Astrocyte (in vitro differentiated cells and primary cell): ENCODE measurements around the gene SCAF8. TPM values are rescaled to one million over a fixed set of nuclear protein-coding genes. Genes with fewer than 3 reads are reported as not detected.

Experiments used
- DNase-seq: peaks from one replicate; pipeline ENCODE4 v3.0.0-alpha.2; 2010; ENCODE audit warnings: low read depth
- FAIRE-seq: peaks from 2 replicates; lab custom pipeline; 2011; peaks lifted over from hg19 to GRCh38; lab: Jason Lieb, UNC
- H2AFZ ChIP-seq: 2 replicates; pipeline ENCODE4 v1.6.0; 2012; ENCODE audit warnings: low read depth, low read length, inconsistent platforms
- H3K27ac ChIP-seq: 2 replicates; pipeline ENCODE4 v1.5.1; 2011; ENCODE audit warnings: low read depth, low read length, inconsistent platforms
- H3K27me3 ChIP-seq: 2 replicates; pipeline ENCODE4 v1.6.0; 2011; ENCODE audit warnings: low read length, inconsistent platforms; ENCODE audit not compliant: insufficient read depth
- H3K36me3 ChIP-seq: 2 replicates; pipeline ENCODE4 v1.5.1; 2011; ENCODE audit warnings: low read length, inconsistent platforms; ENCODE audit not compliant: insufficient read depth
- H3K4me1 ChIP-seq: 2 replicates; pipeline ENCODE4 v1.5.1; 2011; ENCODE audit warnings: low read length, inconsistent platforms; ENCODE audit not compliant: insufficient read depth
- H3K4me2 ChIP-seq: 2 replicates; pipeline ENCODE4 v1.6.0; 2012; ENCODE audit warnings: low read length, inconsistent platforms
- H3K4me3 ChIP-seq: 2 replicates; pipeline ENCODE4 v1.5.1; 2011; ENCODE audit warnings: low read depth, mild to moderate bottlenecking, low read length, inconsistent platforms; ENCODE audit not compliant: insufficient read depth
- H3K79me2 ChIP-seq: 2 replicates; pipeline ENCODE4 v1.6.0; 2012; ENCODE audit warnings: mild to moderate bottlenecking, low read length, inconsistent platforms; ENCODE audit not compliant: insufficient read depth
- H3K9ac ChIP-seq: 2 replicates; pipeline ENCODE4 v1.6.0; 2012; ENCODE audit warnings: mild to moderate bottlenecking, low read length, inconsistent platforms
- H3K9me3 ChIP-seq: 2 replicates; pipeline ENCODE4 v1.5.1; 2012; ENCODE audit warnings: low read depth, mild to moderate bottlenecking, low read length, inconsistent platforms; ENCODE audit not compliant: insufficient read depth
- H4K20me1 ChIP-seq: 2 replicates; pipeline ENCODE4 v1.6.0; 2012; ENCODE audit warnings: low read length, inconsistent platforms; ENCODE audit not compliant: insufficient read depth
- H3K27ac Mint-ChIP-seq: one replicate; pipeline ENCODE4 v1.8.0; 2021; ENCODE audit warnings: mild to moderate bottlenecking, mixed read lengths; ENCODE audit not compliant: unreplicated experiment
- H3K27me3 Mint-ChIP-seq: one replicate; pipeline ENCODE4 v1.8.0; 2021; ENCODE audit warnings: low read depth, mixed read lengths; ENCODE audit not compliant: unreplicated experiment
- H3K36me3 Mint-ChIP-seq: one replicate; pipeline ENCODE4 v1.8.0; 2021; ENCODE audit warnings: low read depth, mixed read lengths; ENCODE audit not compliant: unreplicated experiment
- H3K4me1 Mint-ChIP-seq: one replicate; pipeline ENCODE4 v1.8.0; 2021; ENCODE audit warnings: low read depth, mixed read lengths; ENCODE audit not compliant: unreplicated experiment
- H3K4me3 Mint-ChIP-seq: one replicate; pipeline ENCODE4 v1.8.0; 2021; ENCODE audit warnings: mild to moderate bottlenecking, moderate library complexity, mixed read lengths; ENCODE audit not compliant: unreplicated experiment
- H3K9me3 Mint-ChIP-seq: one replicate; pipeline ENCODE4 v1.8.0; 2021; ENCODE audit warnings: mild to moderate bottlenecking, mixed read lengths; ENCODE audit not compliant: unreplicated experiment
- EZH2 ChIP-seq: IDR thresholded peaks from 2 replicates; pipeline ENCODE4 v1.6.1; 2012; ENCODE audit warnings: mild to moderate bottlenecking, low read length, inconsistent platforms; ENCODE audit not compliant: insufficient read depth
- total RNA-seq: library from RNA; stranded (reverse); gene quantifications from 2 replicates; pipeline ENCODE4 v1.2.1, GENCODE V29; 2021
- TF ChIP-seq, protein P1 (sequence below): IDR thresholded peaks from 2 replicates; pipeline ENCODE4 v1.5.1; 2011; ENCODE audit warnings: low read depth, mild to moderate bottlenecking, inconsistent platforms, low read length, moderate library complexity; ENCODE audit not compliant: insufficient read depth

Gene SCAF8
- total RNA-seq, 1 donor from 2014 or later, result 36.0 TPM

DNA sequence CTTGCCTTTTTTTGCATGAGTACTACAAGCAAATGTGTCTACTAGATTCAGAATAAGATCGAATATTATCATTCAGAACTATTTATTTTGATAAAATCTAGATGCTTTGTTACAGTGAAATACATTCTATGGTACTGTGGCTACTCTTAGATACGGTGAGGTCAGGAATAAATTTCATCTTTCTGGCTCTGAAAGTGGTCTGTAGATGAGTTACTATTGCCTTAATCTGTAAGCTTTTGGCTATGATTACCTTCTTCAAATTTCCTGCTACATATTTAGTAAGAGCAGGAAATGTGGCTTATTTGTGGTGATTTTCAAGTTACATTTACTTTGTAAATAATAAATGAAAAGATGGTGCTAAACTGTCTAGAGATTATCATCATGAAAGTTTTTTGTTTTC, 50.0 kb downstream of the SCAF8 start:
- Mint-ChIP-seq H3K36me3 (peaks cover 11% of the 10 kb centered on the region), H3K9me3 (no peaks in the 10 kb centered on the region), H3K27ac (no peak overlapping the region), H3K4me3 (no peak overlapping the region), H3K4me1 (peaks cover 2% of the 10 kb centered on the region), H3K27me3 (no peaks in the 10 kb centered on the region)
- no peak for TF ChIP-seq EZH2
- TF ChIP-seq, protein P1, sequence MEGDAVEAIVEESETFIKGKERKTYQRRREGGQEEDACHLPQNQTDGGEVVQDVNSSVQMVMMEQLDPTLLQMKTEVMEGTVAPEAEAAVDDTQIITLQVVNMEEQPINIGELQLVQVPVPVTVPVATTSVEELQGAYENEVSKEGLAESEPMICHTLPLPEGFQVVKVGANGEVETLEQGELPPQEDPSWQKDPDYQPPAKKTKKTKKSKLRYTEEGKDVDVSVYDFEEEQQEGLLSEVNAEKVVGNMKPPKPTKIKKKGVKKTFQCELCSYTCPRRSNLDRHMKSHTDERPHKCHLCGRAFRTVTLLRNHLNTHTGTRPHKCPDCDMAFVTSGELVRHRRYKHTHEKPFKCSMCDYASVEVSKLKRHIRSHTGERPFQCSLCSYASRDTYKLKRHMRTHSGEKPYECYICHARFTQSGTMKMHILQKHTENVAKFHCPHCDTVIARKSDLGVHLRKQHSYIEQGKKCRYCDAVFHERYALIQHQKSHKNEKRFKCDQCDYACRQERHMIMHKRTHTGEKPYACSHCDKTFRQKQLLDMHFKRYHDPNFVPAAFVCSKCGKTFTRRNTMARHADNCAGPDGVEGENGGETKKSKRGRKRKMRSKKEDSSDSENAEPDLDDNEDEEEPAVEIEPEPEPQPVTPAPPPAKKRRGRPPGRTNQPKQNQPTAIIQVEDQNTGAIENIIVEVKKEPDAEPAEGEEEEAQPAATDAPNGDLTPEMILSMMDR, result no peak
- Histone ChIP-seq H3K9me3 (no peaks in the 10 kb centered on the region), H2AFZ (no peak overlapping the region), H4K20me1 (peaks cover 55% of the 10 kb centered on the region), H3K9ac (no peak overlapping the region), H3K79me2 (peaks cover 92% of the 10 kb centered on the region), H3K4me1 (no peaks in the 10 kb centered on the region), H3K36me3 (peaks cover 6% of the 10 kb centered on the region), H3K4me2 (no peak overlapping the region), H3K27ac (no peak overlapping the region), H3K27me3 (no peaks in the 10 kb centered on the region), H3K4me3 (no peak overlapping the region)
- no peak for FAIRE-seq
- no peak for DNase-seq

DNA sequence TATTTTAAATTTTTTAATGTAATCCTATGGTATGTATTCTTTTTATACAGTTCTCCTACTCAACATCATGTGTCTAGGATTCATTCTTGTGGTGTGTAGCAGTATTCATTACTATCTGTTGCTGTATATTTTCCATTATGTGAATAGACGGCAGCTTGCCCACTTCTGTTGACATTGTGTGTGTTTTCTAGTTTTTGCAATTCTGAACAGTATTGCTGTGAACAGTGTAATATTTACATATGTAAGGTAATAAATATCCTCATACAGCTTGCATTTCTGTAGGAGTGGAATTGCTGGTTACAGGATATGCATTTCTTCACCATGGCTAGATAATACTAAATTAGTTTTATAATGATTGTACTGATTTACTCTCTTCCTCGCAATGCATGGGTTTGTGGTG, 51.9 kb downstream of the SCAF8 start:
- no peaks in the 10 kb centered on the region for H3K9me3 Mint-ChIP-seq
- no peak overlapping the region for H3K4me3 ChIP-seq
- peaks cover 3% of the 10 kb centered on the region for H3K36me3 ChIP-seq
- H3K9ac ChIP-seq, result no peak overlapping the region
- H3K4me1 Mint-ChIP-seq, result peaks cover 2% of the 10 kb centered on the region
- no peak overlapping the region for H3K27ac ChIP-seq
- H4K20me1 ChIP-seq, result peaks cover 41% of the 10 kb centered on the region
- peaks cover 91% of the 10 kb centered on the region for H3K79me2 ChIP-seq
- H3K4me1 ChIP-seq, result no peaks in the 10 kb centered on the region
- H3K4me2 ChIP-seq, result no peak overlapping the region
- DNase-seq (no peak), FAIRE-seq (no peak)
- H3K36me3 Mint-ChIP-seq, result peaks cover 11% of the 10 kb centered on the region
- H3K27me3 Mint-ChIP-seq, result no peaks in the 10 kb centered on the region
- no peak overlapping the region for H3K4me3 Mint-ChIP-seq
- H3K27me3 ChIP-seq, result no peaks in the 10 kb centered on the region
- no peak overlapping the region for H2AFZ ChIP-seq
- TF ChIP-seq, protein P1, result no peak
- no peak for TF ChIP-seq EZH2
- no peaks in the 10 kb centered on the region for H3K9me3 ChIP-seq
- no peak overlapping the region for H3K27ac Mint-ChIP-seq

DNA sequence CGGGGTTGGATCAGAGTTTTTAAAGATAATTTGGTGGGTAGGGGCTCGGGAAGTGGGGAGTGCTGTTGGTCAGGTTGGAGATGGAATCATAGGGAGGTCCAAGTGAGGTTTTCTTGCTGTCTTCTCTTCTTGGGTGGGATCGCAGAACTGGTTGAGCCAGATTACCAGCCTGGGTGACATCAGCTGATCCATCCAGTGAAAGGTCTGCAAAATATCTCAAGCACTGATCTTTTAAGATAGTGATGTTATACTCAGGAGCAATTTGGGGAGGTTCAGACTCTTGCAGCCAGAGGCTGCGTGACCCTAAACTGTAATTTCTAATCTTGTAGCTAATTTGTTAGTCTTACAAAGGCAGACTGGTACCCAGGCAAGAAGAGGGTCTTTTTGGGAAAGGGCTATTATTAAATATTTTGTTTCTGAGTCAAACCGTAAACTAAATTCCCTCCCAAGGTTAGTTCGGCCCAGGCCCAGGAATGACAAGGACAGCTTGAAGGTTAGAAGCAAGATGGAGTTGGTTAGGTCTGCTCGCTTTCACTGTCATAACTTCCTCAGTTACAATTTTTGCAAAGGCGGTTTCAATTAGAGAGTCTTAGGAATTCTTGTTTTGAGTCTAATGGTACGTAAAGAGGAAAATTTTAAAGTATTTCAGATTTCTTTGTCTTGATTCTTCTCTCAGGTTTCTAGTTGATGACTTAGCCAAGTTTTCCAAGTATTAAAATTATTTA, 53.1 kb downstream of the SCAF8 start:
- no peak overlapping the region for H3K4me2 ChIP-seq
- Mint-ChIP-seq H3K27me3 (no peaks in the 10 kb centered on the region), H3K36me3 (peaks cover 7% of the 10 kb centered on the region), H3K4me1 (peaks cover 2% of the 10 kb centered on the region), H3K4me3 (no peak overlapping the region), H3K9me3 (no peaks in the 10 kb centered on the region), H3K27ac (no peak overlapping the region)
- no peak overlapping the region for H3K27ac ChIP-seq
- TF ChIP-seq, protein P1, result no peak
- TF ChIP-seq EZH2, result no peak
- H4K20me1 ChIP-seq, result peaks cover 45% of the 10 kb centered on the region
- H3K27me3 ChIP-seq, result no peaks in the 10 kb centered on the region
- no peak overlapping the region for H3K4me3 ChIP-seq
- H2AFZ ChIP-seq, result no peak overlapping the region
- H3K9me3 ChIP-seq, result no peaks in the 10 kb centered on the region
- FAIRE-seq (no peak), DNase-seq (no peak)
- H3K79me2 ChIP-seq, result peaks cover 85% of the 10 kb centered on the region
- no peaks in the 10 kb centered on the region for H3K4me1 ChIP-seq
- no peak overlapping the region for H3K9ac ChIP-seq
- peaks cover 3% of the 10 kb centered on the region for H3K36me3 ChIP-seq
